ENCODE measurements around the gene ANKZF1.
"Not testable (repeated sequence)": the region's sequence is repeated elsewhere in the genome, so short reads cannot be mapped to it uniquely, and the experiment has no call there.

The ANKZF1 gene, protein sequence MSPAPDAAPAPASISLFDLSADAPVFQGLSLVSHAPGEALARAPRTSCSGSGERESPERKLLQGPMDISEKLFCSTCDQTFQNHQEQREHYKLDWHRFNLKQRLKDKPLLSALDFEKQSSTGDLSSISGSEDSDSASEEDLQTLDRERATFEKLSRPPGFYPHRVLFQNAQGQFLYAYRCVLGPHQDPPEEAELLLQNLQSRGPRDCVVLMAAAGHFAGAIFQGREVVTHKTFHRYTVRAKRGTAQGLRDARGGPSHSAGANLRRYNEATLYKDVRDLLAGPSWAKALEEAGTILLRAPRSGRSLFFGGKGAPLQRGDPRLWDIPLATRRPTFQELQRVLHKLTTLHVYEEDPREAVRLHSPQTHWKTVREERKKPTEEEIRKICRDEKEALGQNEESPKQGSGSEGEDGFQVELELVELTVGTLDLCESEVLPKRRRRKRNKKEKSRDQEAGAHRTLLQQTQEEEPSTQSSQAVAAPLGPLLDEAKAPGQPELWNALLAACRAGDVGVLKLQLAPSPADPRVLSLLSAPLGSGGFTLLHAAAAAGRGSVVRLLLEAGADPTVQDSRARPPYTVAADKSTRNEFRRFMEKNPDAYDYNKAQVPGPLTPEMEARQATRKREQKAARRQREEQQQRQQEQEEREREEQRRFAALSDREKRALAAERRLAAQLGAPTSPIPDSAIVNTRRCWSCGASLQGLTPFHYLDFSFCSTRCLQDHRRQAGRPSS

GRCh38 chr2:219229305-219230058 lies at the start of gene ANKZF1, which contains the start of gene ATG9A:
TSS of gene ANKZF1 (plus strand) at chr2:219229806. CDS start at chr2:219230258, 452 bp downstream.
TSS of gene ATG9A (minus strand) at chr2:219229636. CDS start at chr2:219228024, 1,612 bp downstream.
- peak; percentile 96 to 97 for DNase-seq

GRCh38 chr2:219180961-219181360 lies 48.6 kb upstream of the ANKZF1 start:
- DNase-seq = no peak

DNA sequence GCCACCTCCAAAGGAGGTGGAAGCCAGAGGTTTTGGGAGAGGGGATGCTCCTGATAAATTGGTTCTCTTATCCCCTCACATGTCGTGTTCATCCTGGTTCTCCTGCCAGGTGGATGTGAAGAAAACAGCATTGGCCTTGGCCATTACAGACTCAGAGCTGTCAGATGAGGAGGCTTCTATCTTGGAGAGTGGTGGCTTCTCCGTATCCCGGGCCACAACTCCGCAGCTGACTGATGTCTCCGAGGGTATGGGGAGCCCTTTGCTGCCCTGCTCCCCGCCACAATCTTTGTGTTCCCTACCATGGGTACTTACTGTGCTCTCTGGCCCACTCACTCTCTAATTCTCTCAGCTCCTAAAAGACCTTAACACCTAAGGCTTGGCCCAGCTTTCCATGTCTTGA lies 48.1 kb upstream of the ANKZF1 start:
- DNase-seq = no peak

DNA sequence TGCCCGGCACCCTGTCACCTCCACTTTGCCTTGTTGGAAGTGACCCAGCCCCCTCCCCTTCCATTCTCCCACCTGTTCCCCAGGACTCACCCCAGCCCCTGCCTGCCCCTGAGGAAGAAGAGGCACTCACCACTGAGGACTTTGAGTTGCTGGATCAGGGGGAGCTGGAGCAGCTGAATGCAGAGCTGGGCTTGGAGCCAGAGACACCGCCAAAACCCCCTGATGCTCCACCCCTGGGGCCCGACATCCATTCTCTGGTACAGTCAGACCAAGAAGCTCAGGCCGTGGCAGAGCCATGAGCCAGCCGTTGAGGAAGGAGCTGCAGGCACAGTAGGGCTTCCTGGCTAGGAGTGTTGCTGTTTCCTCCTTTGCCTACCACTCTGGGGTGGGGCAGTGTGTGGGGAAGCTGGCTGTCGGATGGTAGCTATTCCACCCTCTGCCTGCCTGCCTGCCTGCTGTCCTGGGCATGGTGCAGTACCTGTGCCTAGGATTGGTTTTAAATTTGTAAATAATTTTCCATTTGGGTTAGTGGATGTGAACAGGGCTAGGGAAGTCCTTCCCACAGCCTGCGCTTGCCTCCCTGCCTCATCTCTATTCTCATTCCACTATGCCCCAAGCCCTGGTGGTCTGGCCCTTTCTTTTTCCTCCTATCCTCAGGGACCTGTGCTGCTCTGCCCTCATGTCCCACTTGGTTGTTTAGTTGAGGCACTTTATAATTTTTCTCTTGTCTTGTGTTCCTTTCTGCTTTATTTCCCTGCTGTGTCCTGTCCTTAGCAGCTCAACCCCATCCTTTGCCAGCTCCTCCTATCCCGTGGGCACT lies 47.1 kb upstream of the ANKZF1 start:
- no peak for DNase-seq

DNA sequence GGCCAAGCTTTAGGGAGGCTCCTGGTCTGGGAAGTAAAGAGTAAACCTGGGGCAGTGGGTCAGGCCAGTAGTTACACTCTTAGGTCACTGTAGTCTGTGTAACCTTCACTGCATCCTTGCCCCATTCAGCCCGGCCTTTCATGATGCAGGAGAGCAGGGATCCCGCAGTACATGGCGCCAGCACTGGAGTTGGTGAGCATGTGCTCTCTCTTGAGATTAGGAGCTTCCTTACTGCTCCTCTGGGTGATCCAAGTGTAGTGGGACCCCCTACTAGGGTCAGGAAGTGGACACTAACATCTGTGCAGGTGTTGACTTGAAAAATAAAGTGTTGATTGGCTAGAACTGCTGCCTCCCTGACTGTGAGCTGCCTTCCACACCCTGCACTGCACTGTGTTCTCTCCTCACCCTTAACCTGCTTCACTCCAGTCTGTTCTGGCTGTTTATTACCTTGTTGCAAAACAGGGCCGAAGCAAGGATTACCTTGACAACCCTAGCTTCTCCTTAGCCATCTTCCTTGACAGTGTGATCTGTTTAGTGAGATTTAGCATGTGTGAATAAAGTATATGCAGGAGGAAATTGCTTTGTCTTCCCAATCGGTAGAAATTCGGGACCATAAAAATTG lies 46.3 kb upstream of the ANKZF1 start:
- DNase-seq = no peak

- DNase-seq = no peak
Observed at GRCh38 chr2:219184121-219184520, 45.5 kb upstream of the ANKZF1 start.

DNA sequence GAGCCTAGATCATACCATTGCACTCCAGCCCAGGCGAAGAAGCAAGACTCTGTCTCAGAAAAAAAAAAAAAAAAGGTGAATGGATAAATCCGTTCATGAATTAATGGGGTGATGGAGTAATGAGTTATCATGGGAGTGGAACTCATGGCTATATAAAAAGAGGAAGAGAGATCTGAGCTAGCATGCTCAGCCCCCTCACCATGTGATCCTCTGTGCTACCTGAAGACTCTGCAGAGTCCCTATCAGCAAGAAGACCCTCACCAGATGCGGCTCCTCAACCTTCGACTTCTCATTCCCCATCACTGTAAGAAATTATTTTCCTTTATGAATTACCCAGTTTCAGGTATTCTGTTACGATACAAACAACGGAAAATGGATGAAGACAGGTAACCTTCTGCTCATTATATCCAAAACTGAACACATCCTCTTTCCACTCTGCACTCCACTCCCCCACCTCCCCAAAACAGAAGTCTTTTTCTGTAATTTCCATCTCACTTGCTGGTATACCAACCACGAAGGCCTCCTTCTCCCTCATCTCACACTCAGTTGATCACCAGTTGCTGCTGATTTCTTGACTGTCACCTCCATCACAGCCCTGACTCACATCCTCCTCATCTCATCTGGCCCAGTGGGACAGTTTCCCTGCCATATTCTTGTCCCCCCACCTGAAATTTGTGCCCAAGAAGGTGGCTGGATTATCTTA lies 42.7 kb upstream of the ANKZF1 start:
- DNase-seq = no peak

DNA sequence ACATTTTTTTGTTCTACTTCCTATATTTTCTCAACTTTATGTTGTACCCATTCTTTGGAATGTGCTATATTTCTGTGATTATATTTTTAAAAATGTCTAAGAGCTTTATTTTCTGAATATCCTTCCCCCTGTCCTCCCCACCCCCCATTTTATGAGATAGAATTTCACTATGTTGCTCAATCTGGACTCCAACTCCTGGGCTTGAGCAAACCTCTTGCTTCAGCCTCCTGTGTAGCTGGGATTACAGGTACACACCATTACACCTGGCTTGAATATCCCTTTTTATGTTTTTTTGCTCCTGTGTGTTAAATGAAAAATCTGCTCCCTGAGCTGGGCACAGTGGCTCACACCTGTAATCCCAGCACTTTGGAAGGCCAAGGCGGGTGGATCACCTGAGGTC lies 32.2 kb upstream of the ANKZF1 start:
- DNase-seq = no peak

- no peak for DNase-seq
Observed at GRCh38 chr2:219198974-219199373, 30.6 kb upstream of the ANKZF1 start.

GRCh38 chr2:219199470-219200211 lies 30.0 kb upstream of the ANKZF1 start:
- DNase-seq = no peak

DNA sequence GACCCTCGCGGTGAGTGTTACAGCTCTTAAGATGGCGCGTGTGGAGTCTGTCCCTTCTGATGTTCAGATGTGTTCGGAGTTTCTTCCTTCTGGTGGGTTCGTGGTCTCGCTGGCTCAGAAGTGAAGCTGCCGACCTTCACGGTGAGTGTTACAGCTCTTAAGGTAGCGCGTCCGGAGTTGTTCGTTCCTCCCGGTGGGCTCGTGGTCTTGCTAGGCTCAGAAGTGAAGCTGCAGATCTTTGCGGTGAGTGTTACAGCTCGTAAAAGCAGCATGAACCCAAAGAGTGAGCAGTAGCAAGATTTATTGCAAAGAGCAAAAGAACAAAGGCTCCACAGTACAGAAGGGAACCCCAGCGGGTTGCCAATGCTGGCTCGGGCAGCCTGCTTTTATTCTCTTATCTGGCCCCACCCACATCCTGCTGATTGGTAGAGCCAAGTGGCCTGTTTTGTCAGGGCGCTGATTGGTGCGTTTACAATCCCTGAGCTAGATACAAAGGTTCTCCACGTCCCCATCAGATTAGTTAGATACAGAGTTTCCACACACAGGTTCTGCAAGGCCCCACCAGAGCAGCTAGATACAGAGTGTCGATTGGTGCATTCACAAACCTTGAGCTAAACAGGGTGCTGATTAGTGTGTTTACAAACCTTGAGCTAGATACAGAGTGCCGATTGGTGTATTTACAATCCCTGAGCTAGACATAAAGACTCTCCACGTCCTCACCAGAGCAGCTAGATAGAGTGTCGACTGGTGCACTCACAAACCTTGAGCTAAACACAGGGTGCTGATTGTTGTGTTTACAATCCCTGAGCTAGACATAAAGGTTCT lies 28.9 kb upstream of the ANKZF1 start:
- not testable (repeated sequence) for DNase-seq

DNA sequence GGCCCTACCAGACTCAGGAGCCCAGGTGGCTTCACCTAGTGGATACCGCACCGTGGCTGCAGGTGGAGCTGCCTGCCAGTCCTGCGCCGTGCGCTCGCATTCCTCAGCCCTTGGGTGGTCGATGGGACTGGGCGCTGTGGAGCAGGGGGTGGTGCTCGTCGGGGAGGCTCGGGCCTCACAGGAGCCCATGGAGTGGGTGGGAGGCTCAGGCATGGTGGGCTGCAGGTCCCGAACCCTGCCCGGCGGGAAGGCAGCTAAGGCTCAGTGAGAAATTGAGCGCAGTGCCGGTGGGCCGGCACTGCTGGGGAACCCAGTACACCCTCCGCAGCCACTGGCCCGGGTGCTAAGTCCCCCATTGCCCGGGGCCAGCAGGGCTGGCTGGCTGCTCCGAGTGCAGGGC lies 28.3 kb upstream of the ANKZF1 start:
- not testable (repeated sequence) for DNase-seq

DNA sequence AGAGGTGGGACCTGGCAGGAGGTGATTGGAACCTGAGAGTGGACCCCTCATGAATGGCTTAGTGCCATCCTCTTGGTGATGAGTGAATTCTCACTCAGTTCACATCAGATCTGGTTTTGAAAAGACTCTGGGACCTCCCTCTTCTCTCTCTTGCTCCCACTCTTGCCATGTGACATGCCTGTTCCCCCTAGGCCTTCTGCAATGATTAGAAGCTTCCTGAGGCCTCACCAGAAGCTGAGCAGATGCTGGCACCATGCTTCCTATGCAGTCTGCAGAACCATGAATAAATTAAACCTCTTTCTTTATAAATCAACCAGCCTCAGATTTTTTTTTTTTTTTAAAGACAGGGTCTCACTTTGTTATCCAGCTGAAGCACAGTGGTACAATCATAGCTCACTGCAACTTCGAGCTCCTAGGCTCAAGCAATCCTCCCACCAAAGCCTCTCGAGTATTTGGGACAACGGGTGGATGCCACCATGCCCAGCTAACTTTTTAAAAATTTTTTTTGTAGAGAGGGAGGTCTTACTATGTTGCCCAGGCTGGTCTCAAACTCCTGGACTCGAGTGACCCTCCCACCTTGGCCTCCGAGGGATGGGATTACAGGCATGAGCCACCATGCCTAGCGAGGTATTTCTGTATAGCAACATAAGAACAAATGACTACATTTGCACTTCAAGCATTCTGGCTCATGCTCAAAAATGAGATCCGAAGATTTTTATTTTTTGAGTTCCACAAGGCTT lies 25.0 kb upstream of the ANKZF1 start:
- DNase-seq = no peak

DNA sequence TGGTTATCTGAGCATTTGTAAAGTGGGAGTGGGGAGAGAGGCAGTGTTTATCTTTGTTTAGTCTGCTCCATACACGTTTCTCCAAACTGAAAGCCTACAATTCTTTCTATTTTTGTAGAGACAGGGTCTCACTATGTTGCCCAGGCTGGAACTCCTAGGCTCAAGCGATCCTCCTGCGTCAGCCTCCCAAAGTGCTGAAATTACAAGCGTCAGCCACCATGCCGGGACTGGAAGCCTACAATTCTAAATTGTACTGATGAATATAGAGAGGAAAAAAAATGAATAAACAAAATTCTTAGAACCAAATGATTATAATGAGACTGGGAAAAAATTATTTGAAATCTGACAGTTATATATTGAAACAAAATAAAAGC lies 24.5 kb upstream of the ANKZF1 start:
- no peak for DNase-seq

- DNase-seq = no peak
Observed at GRCh38 chr2:219205981-219206327, 23.7 kb upstream of the ANKZF1 start.

GRCh38 chr2:219206328-219207133 lies 23.1 kb upstream of the ANKZF1 start, which contains the start of gene ZFAND2B:
TSS of gene ZFAND2B (plus strand) at chr2:219206782. CDS start at chr2:219206988, 206 bp downstream.
- DNase-seq = peak; percentile 87 to 92

- no peak for DNase-seq
Observed at GRCh38 chr2:219207134-219207883, 22.3 kb upstream of the ANKZF1 start.

Data from NCI-H1930 (cell line).